ENCODE data around the gene ARID1B. TPM values are rescaled to one million over a fixed set of nuclear protein-coding genes. Genes with fewer than 3 reads are reported as not detected.
"Not testable (repeated sequence)": the region's sequence is repeated elsewhere in the genome, so short reads cannot be mapped to it uniquely, and the experiment has no call there.

The ARID1B gene
- total and polyA plus RNA-seq, 12 donors: 11.2 to 63.2 (median 52.2) TPM

- ATAC-seq (no peak), DNase-seq (no peak)
- H3K4me3 ChIP-seq: no peak overlapping the region
- no peaks in the 10 kb centered on the region for H3K36me3 ChIP-seq
- no peaks in the 10 kb centered on the region for H3K9me3 ChIP-seq
- H3K27me3 ChIP-seq: no peaks in the 10 kb centered on the region
- peaks cover 11 to 74% (median 49%) of the 10 kb centered on the region in 9 donors for H3K4me1 ChIP-seq
- H3K27ac ChIP-seq: no peak overlapping the region
- TF ChIP-seq CTCF (IDR thresholded peaks at IDR 0.05): no peak
- WGBS, 2 donors: 93 to 97% methylated on average over 6 of the region's 6 CpGs
- intact Hi-C loops (cut with DNase I): loop anchor here in 2 of 10 donors (10.0 kb wide), 2 partner anchors 70 to 380 kb away; no protein-coding TSS in a partner anchor
Observed at GRCh38 chr6:156944412-156944811, 167.2 kb downstream of the ARID1B start.

- not testable (repeated sequence) for H3K27me3 ChIP-seq, ATAC-seq, H3K4me3 ChIP-seq, DNase-seq, H3K36me3 ChIP-seq, H3K27ac ChIP-seq, H3K9me3 ChIP-seq
- peaks cover 11 to 74% (median 47%) of the 10 kb centered on the region in 9 donors for H3K4me1 ChIP-seq
- intact Hi-C loops (cut with DNase I): loop anchor here in 4 of 10 donors (5.0 to 10.0 kb wide), 4 partner anchors 58 to 381 kb away; no protein-coding TSS in a partner anchor
- WGBS, 2 donors: 97 to 100% methylated on average over 6 of the region's 6 CpGs
Observed at GRCh38 chr6:156945789-156946172, 168.6 kb downstream of the ARID1B start.

- no peaks in the 10 kb centered on the region for H3K27me3 ChIP-seq
- peak overlapping the region in 1 of 10 donors; percentile 0 for H3K27ac ChIP-seq
- peaks cover 6 to 74% (median 46%) of the 10 kb centered on the region in 9 donors for H3K4me1 ChIP-seq
- ATAC-seq: no peak
- H3K36me3 ChIP-seq: no peaks in the 10 kb centered on the region
- intact Hi-C loops (cut with DNase I): loop anchor here in 4 of 10 donors (5.0 to 10.0 kb wide), 4 partner anchors 59 to 382 kb away; no protein-coding TSS in a partner anchor
- no peak overlapping the region for H3K4me3 ChIP-seq
- DNase-seq: no peak
- WGBS, 2 donors: 71 to 72% methylated on average over 7 of the region's 7 CpGs
- TF ChIP-seq CTCF (IDR thresholded peaks at IDR 0.05): no peak
- H3K9me3 ChIP-seq: no peaks in the 10 kb centered on the region
Observed at GRCh38 chr6:156946370-156946936, 169.3 kb downstream of the ARID1B start.

- Histone ChIP-seq H3K9me3 (no peaks in the 10 kb centered on the region), H3K27me3 (no peaks in the 10 kb centered on the region), H3K4me3 (no peak overlapping the region), H3K4me1 (peaks cover 10 to 70% (median 54%) of the 10 kb centered on the region in 9 donors), H3K36me3 (no peaks in the 10 kb centered on the region), H3K27ac (no peak overlapping the region)
- TF ChIP-seq CTCF (IDR thresholded peaks at IDR 0.05): no peak
- ATAC-seq: no peak
- intact Hi-C loops (cut with DNase I): loop anchor here in 4 of 10 donors (5.0 to 10.0 kb wide), 4 partner anchors 61 to 383 kb away; no protein-coding TSS in a partner anchor
- no peak for DNase-seq
- WGBS, 2 donors: 96% methylated on average over 6 of the region's 6 CpGs
Observed at GRCh38 chr6:156948277-156948676, 171.1 kb downstream of the ARID1B start.

- DNase-seq (no peak), ATAC-seq (no peak)
- Histone ChIP-seq H3K27ac (peak overlapping the region in 3 of 10 donors; percentile 2 to 41 (median 38)), H3K27me3 (no peaks in the 10 kb centered on the region), H3K4me3 (no peak overlapping the region), H3K9me3 (no peaks in the 10 kb centered on the region), H3K4me1 (peaks cover 10 to 76% (median 59%) of the 10 kb centered on the region in 9 donors), H3K36me3 (no peaks in the 10 kb centered on the region)
- intact Hi-C loops (cut with DNase I): loop anchor here in 4 of 10 donors (5.0 to 10.0 kb wide), 4 partner anchors 62 to 384 kb away; no protein-coding TSS in a partner anchor
- no peak for TF ChIP-seq CTCF (IDR thresholded peaks at IDR 0.05)
- WGBS, 2 donors: 60 to 66% methylated on average over 2 of the region's 2 CpGs
Observed at GRCh38 chr6:156948807-156949206, 171.6 kb downstream of the ARID1B start.

Data from heart right ventricle (tissue), 16 donors.